PC-9 (cell line): ENCODE measurements around the gene ATP6V1G2. TPM values are rescaled to one million over a fixed set of nuclear protein-coding genes. Genes with fewer than 3 reads are reported as not detected.

Experiments
- BruUV-seq: library from RNA; stranded (reverse); fragments of 400-500 nt; replicated peaks from 2 replicates; lab custom pipeline; 2021; lab: Mats Ljungman, UMichigan
- CTCF ChIA-PET: fragments of 300-600 bp; sonication (Branson Sonifier 250); formaldehyde crosslinking; loops from one replicate; lab custom pipeline; 2022; ENCODE audit warnings: antibody characterized with exemption; lab: Charles Lee
- POLR2A ChIA-PET: fragments of 300-600 bp; sonication (Branson Sonifier 250); formaldehyde crosslinking; loops from one replicate; lab custom pipeline; 2022; ENCODE audit warnings: antibody characterized with exemption; ENCODE audit not compliant: unreplicated experiment; lab: Charles Lee
- DNase-seq, 2 experiments: peaks; one replicate each; pipeline versions ENCODE4 v3.0.0 to v3.0.0-alpha.2; 2015 to 2022; ENCODE audit warnings: mixed read lengths in 1 of 2
- H2AFZ ChIP-seq: fragments of 200-600 bp; sonication (generic); 2 replicates; pipeline ENCODE4 v1.8.1; 2017; ENCODE audit warnings: antibody characterized with exemption
- H3F3A ChIP-seq: fragments of 200-600 bp; sonication (generic); 2 replicates; pipeline ENCODE4 v1.8.1; 2017; ENCODE audit warnings: antibody characterized with exemption, mild to moderate bottlenecking, low read depth; ENCODE audit not compliant: insufficient read depth
- H3K27ac ChIP-seq: fragments of 200-600 bp; sonication (generic); 2 replicates; pipeline ENCODE4 v1.6.1; 2016; ENCODE audit warnings: mixed run types
- H3K27me3 ChIP-seq: fragments of 200-600 bp; sonication (generic); 2 replicates; pipeline ENCODE4 v1.6.1; 2016; ENCODE audit warnings: low read depth, mixed run types; ENCODE audit not compliant: insufficient read depth
- H3K36me3 ChIP-seq: fragments of 200-600 bp; sonication (generic); 2 replicates; pipeline ENCODE4 v1.6.1; 2016; ENCODE audit warnings: low read depth, mixed run types
- H3K4me1 ChIP-seq: fragments of 200-600 bp; sonication (generic); replicated peaks from 2 replicates; pipeline ENCODE4 v1.6.1; 2016; ENCODE audit warnings: mixed run types; ENCODE audit not compliant: insufficient read depth
- H3K4me2 ChIP-seq: fragments of 200-600 bp; sonication (generic); 2 replicates; pipeline ENCODE4 v1.6.1; 2017; ENCODE audit warnings: mixed run types
- H3K4me3 ChIP-seq: fragments of 200-600 bp; sonication (generic); 2 replicates; pipeline ENCODE4 v1.6.1; 2016; ENCODE audit warnings: mixed run types
- H3K79me2 ChIP-seq: fragments of 200-600 bp; sonication (generic); 2 replicates; pipeline ENCODE4 v1.6.1; 2017; ENCODE audit warnings: low read depth, mixed run types
- H3K9me2 ChIP-seq: fragments of 200-600 bp; sonication (generic); 2 replicates; pipeline ENCODE4 v1.8.1; 2017; ENCODE audit warnings: mild to moderate bottlenecking; ENCODE audit not compliant: insufficient read depth
- H3K9me3 ChIP-seq: fragments of 200-600 bp; sonication (generic); 2 replicates; pipeline ENCODE4 v1.8.1; 2016; ENCODE audit warnings: low read depth; ENCODE audit not compliant: insufficient read depth
- H4K20me1 ChIP-seq: fragments of 200-600 bp; sonication (generic); 2 replicates; pipeline ENCODE4 v1.8.1; 2017; ENCODE audit not compliant: insufficient read depth
- EZH2 ChIP-seq: fragments of 200-600 bp; sonication (generic); IDR thresholded peaks from 2 replicates; pipeline ENCODE4 v1.8.0; 2017; ENCODE audit warnings: antibody characterized with exemption, low read depth
- intact Hi-C: fragments of 100-400 bp; cut with micrococcal nuclease; formaldehyde crosslinking; loops from one replicate; pipeline ENCODE4 v1.10.0; 2022; ENCODE audit not compliant: unreplicated experiment
- total RNA-seq: library from RNA; stranded (reverse); gene quantifications from 2 replicates; pipeline ENCODE4 v1.2.3, GENCODE V29; 2021
- TF ChIP-seq, protein P1 (sequence below): fragments of 200-600 bp; sonication (generic); conservative IDR thresholded peaks from 2 replicates; pipeline ENCODE4 v1.6.1; 2017; ENCODE audit warnings: mixed run types, antibody characterized with exemption, mild to moderate bottlenecking, moderate library complexity

ATP6V1G2 gene
- total RNA-seq, 1 experiment from 2014 or later: 1.8 TPM

GRCh38 chr6:31545291-31545690 lies 1.1 kb downstream of the ATP6V1G2 start:
- H3K27me3 ChIP-seq: no peaks in the 10 kb centered on the region
- no peak for DNase-seq
- POLR2A ChIA-PET: no interaction called here
- no peak overlapping the region for H3K27ac ChIP-seq
- no peak overlapping the region for H3K4me2 ChIP-seq
- H3K4me1 ChIP-seq: peaks cover 22% of the 10 kb centered on the region
- intact Hi-C loops: loop anchor here (10.0 kb wide), 3 partner anchors 190 to 650 kb away; partner anchors contain the start of genes CLIC1, GPSM3, HSPA1B and PBX2
- no TSS peak for BruUV-seq
- H3K4me3 ChIP-seq: no peak overlapping the region
- H2AFZ ChIP-seq: no peak overlapping the region
- peaks cover 19% of the 10 kb centered on the region for H3K36me3 ChIP-seq
- no peaks in the 10 kb centered on the region for H3K9me3 ChIP-seq
- H3F3A ChIP-seq: peaks cover 26% of the 10 kb centered on the region; the same call in 1 of the 2 replicates
- TF ChIP-seq, protein P1, sequence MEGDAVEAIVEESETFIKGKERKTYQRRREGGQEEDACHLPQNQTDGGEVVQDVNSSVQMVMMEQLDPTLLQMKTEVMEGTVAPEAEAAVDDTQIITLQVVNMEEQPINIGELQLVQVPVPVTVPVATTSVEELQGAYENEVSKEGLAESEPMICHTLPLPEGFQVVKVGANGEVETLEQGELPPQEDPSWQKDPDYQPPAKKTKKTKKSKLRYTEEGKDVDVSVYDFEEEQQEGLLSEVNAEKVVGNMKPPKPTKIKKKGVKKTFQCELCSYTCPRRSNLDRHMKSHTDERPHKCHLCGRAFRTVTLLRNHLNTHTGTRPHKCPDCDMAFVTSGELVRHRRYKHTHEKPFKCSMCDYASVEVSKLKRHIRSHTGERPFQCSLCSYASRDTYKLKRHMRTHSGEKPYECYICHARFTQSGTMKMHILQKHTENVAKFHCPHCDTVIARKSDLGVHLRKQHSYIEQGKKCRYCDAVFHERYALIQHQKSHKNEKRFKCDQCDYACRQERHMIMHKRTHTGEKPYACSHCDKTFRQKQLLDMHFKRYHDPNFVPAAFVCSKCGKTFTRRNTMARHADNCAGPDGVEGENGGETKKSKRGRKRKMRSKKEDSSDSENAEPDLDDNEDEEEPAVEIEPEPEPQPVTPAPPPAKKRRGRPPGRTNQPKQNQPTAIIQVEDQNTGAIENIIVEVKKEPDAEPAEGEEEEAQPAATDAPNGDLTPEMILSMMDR: no peak
- TF ChIP-seq EZH2: no peak
- peaks cover 9% of the 10 kb centered on the region for H4K20me1 ChIP-seq
- no peaks in the 10 kb centered on the region for H3K9me2 ChIP-seq
- peaks cover 44% of the 10 kb centered on the region for H3K79me2 ChIP-seq
- CTCF ChIA-PET: no interaction called here

GRCh38 chr6:31544676-31545075 lies 1.7 kb downstream of the ATP6V1G2 start:
- ChIA-PET CTCF (no interaction called here), POLR2A (no interaction called here)
- Histone ChIP-seq H4K20me1 (peaks cover 15% of the 10 kb centered on the region), H3K4me2 (no peak overlapping the region), H3K36me3 (peaks cover 23% of the 10 kb centered on the region), H3K9me2 (no peaks in the 10 kb centered on the region), H3K4me1 (peaks cover 28% of the 10 kb centered on the region), H3K27ac (no peak overlapping the region), H3K79me2 (peaks cover 50% of the 10 kb centered on the region), H2AFZ (no peak overlapping the region), H3K4me3 (no peak overlapping the region), H3F3A (peaks cover 33% of the 10 kb centered on the region; the same call in 1 of the 2 replicates), H3K9me3 (no peaks in the 10 kb centered on the region), H3K27me3 (no peaks in the 10 kb centered on the region)
- no TSS peak for BruUV-seq
- intact Hi-C loops: loop anchor here (10.0 kb wide), 3 partner anchors 190 to 650 kb away; partner anchors contain the start of genes CLIC1, GPSM3, HSPA1B and PBX2
- DNase-seq: no peak
- TF ChIP-seq, protein P1: no peak
- no peak for TF ChIP-seq EZH2

GRCh38 chr6:31543639-31544038 lies 2.8 kb downstream of the ATP6V1G2 start:
- POLR2A ChIA-PET: interaction anchor here (0.6 kb wide), 1 partner anchor 95 kb away, joined by 3 read pairs; no protein-coding TSS in a partner anchor
- intact Hi-C loops: loop anchor here (2.0 to 10.0 kb wide), 4 partner anchors 143 to 651 kb away; partner anchors contain the start of genes CLIC1, GPSM3, HSPA1B and PBX2
- H3K4me3 ChIP-seq: peak overlapping the region; percentile 75; the same call in 1 of the 2 replicates

More at GRCh38 chr6:31543639-31544038, 2.8 kb downstream of the ATP6V1G2 start:
- peaks cover 38% of the 10 kb centered on the region; the same call in 1 of the 2 replicates for H3F3A ChIP-seq
- peaks cover 26% of the 10 kb centered on the region for H4K20me1 ChIP-seq
- H3K9me3 ChIP-seq: no peaks in the 10 kb centered on the region
- H3K36me3 ChIP-seq: peaks cover 25% of the 10 kb centered on the region
- H3K4me1 ChIP-seq: peaks cover 38% of the 10 kb centered on the region
- CTCF ChIA-PET: no interaction called here
- no peak overlapping the region for H2AFZ ChIP-seq
- TF ChIP-seq EZH2: no peak
- TF ChIP-seq, protein P1: no peak
- H3K79me2 ChIP-seq: peaks cover 56% of the 10 kb centered on the region
- H3K27ac ChIP-seq: no peak overlapping the region
- no TSS peak for BruUV-seq
- no peak for DNase-seq
- H3K9me2 ChIP-seq: no peaks in the 10 kb centered on the region
- H3K27me3 ChIP-seq: no peaks in the 10 kb centered on the region
- no peak overlapping the region for H3K4me2 ChIP-seq
